NCI-H510A (cell line): ENCODE data around the gene MIGA2.
"Not testable (repeated sequence)": the region's sequence is repeated elsewhere in the genome, so short reads cannot be mapped to it uniquely, and the experiment has no call there.

ENCODE experiments used
- DNase-seq: peaks from one replicate; lab custom pipeline; 2025; lab: John Stamatoyannopoulos, UW

MIGA2 gene

DNA sequence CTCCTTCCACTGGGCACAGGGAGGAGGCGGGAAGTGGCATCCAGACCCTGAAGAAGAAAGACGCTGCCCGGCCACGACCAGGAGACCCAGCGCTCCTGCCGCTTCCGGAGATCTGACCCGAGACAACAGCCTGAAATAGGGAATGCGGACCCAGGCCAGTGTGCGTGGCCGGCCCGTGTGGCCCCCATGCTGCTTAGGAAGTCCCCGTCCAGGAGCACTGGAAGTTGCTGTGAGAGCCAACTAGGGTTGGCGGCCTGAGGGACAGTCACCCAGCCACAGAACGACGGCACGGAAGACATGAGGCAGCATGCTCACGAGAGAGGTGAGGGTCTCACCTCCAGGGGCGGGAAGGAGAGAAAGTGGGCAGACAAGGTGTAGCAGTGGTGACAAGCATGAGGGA is 25.3 kb upstream of the MIGA2 start:
- DNase-seq = no peak

DNA sequence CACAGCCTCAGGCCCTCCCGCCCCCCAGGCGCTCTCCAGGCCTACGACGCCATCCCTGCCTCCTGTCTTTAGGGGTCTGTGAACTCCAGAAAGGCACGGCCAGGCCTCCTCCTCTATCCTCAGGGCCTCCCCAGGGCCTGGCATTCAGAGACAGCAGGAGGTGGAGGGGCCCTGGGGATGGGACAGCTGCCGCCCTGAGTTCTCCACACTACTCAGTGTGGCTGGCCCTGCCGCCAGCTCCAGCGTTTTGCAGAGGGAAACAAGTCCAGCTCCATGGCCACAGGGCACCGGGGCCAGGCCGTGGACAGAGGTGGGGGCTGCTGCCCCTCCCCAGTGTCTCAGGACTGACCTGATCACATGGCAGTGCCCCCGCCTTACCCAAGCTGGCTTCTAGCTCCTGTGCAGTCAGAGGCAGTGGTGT is 24.7 kb upstream of the MIGA2 start:
- no peak for DNase-seq

DNA sequence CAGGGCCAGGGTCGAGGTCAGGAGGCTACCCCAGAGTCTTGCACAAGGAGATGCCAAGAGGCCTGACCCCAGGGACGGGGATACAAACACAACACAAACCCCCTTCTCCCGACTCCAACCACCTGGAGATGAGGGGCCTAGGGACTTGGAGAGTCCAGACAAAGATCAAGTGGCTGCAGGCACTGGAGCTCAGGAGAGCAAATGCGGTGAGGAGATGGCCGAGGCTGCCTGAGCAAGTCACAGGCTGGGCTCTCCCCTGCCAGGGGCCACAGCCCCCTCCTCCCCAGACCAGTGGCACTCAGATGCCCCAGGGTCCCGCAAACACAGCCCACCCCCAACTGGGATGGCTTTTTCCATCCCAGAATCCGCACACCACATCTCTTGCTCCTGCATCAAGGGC is 24.1 kb upstream of the MIGA2 start:
- DNase-seq = no peak

DNA sequence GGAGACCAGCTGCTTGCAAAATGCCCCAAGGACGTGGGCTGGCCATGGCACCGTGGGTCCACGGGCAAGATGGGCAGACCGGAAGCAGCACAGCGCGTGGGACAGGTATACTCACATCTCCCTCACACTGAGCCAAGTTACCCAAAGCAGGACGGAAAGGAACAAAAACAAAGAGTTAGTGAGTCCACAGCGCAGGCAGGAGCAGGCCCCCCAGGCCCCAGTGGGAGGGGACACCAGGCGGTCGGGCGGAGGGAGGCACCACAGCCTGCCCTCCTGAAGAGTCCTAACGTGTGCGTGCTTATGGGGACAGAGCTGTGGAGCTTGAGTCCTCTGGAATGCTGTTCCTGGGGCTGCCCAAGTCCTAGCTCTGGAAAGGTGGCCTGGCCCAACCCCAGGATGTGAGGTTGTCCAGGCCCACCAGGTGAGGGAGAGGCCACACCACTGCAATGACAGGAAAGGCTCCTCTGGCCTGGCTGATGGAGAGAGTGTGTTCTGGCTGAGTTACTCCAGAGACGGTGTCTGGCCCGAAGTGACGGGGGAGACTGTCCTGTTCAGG is 23.5 kb upstream of the MIGA2 start:
- no peak for DNase-seq

DNA sequence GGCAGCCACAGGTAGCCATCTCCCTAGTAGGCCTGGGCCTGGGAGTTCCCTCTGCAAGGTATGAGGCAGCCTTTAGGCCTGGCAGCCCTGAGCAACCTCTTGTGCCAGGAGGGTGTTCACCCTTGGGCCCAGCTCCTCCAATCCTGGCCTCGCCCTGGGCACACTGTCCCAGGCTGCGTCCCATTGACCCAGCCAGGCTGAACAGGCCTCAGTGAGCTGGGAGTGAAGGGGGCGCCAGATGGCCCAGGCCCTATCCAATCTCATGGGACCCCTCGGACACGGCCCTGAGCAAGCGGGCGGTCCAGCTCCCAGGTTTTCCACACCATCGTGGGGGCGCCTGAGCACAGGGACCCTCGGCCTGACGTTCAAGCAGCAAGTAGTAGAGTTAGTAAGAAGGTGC is 22.8 kb upstream of the MIGA2 start:
- no peak for DNase-seq

DNA sequence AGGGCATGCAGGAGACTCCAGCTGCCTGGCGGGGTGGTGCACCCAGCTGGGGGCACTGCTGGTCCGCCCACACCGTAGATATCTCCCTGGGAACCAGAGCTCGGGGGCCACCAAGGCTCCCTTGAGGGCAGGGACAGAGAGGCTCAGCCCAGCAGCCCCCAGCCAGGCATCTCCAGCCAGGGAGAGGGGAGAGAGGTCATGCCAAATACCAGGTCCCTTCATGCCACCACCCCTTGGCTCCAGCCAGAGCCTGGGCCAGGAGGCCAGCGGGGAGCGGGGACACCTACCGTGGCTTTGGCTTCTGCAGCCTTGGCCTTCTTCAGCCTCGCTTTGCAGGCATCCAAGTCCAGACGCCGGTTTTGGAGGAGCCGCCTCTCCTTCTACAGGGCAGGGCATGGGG is 22.3 kb upstream of the MIGA2 start:
- DNase-seq = no peak

DNA sequence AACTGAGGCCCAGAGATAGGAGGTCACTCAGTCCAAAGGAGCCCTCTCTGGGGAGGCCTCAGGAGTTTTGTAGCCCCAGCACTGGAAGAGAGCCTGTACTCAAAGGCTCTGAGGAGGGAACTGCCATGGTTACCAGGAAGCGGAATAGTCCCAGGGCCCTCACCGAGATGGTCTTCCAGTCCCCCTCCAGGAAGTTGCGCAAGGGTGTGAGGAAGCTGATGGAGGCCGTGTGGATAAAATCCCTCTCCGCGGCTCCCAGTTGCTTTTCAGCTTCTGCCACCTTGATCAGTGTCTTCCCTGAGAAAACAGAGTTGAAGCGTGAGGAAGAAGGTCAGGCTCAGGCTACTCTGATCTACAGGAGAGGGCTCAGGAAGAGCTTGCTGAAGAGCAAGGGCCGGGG is 21.8 kb upstream of the MIGA2 start:
- no peak for DNase-seq

DNA sequence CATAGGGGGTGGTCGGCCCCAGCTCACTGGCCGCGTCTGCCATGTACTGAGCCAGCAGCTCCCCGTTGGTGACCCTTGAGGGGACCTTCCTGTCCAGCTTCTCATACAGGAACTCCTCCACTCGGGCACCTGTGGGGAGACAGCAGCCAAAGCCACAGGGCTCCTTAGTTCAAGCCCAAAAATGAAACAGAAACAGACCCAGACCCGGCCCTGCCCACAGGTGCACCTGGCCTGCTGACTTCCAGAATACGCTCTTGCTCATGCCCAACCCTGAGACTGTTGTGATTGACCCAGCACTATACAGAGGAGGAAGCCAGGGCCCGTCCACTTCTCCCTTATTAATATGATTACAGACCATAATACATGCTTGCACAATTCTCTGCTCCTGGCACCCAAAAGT is 15.3 kb upstream of the MIGA2 start:
- no peak for DNase-seq

DNA sequence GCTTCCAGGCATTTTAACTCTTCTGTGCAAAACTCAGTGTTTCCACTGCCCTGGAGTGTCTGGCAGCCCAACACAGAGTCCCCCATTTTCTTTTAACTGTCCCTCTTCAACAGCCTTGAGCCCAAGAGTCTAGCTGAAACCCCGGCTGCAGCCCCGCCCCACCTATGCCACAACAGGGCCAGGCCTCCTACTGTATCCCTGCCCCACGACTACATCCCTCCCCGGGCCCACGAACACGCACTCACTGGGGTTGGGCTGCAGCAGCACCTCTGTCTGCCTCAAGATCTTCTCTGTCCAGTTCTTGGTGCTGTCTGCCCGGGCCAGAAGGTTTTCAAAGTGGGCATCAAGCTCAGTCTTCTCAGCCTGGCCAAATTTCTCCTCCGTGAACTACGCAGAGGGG is 14.4 kb upstream of the MIGA2 start:
- DNase-seq = no peak

DNA sequence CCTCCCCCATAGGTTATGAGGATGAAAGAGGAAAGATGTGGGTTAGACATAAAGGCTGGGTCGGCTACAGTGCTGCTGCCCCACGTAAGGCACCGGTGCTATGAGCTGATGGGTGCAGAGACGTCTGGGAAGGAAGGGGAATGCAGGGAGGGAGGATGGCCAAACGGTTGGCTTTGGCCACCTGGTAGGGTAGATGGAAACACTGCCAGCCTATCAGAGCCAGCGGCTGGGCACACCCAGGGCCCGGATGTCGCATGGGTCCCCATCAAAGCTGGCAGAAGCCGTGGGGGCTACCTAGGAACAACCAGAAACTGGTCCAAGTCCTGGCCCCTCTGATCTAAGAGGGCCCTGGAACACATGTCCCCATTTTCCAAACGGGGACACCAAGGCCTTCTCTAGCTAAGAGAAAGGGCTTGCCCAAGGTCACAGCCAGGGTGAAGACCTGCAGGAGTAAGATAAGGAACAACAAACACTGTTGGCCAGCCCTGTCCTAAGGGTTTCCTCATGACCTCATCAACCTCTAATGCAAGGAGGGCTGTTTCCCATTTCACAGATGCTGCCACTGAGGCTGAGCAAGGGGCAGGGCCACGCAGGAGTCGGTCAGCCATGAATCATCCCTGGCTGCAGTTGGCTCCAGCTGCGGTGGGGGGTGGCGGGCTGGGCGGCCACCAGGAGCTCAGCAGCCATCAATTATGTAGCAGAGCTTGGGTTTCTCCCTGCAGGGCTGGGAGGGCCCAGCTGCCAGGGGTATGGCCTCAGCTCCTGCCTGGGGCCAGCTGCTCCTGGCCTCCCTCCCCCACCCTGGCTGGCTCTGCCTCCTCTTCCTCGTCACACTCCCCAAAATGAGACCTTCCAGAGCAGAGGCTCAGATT is 13.2 kb upstream of the MIGA2 start:
- DNase-seq = no peak

DNA sequence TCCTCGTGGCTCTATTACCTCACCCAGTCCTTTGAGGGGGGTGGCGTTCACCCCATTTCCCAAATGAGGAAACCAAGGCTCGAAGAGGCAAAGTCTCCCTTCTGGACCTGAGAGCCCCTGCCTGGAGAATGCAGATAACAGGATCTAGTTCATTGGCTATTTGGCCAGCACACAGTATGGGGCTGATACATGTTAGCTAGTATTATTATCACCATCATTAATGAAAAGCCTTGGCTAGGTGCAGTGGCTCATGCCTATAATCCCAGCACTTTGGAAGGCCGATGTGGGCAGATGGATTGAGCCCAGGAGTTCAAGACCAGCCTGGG is 12.6 kb upstream of the MIGA2 start:
- DNase-seq = no peak

DNA sequence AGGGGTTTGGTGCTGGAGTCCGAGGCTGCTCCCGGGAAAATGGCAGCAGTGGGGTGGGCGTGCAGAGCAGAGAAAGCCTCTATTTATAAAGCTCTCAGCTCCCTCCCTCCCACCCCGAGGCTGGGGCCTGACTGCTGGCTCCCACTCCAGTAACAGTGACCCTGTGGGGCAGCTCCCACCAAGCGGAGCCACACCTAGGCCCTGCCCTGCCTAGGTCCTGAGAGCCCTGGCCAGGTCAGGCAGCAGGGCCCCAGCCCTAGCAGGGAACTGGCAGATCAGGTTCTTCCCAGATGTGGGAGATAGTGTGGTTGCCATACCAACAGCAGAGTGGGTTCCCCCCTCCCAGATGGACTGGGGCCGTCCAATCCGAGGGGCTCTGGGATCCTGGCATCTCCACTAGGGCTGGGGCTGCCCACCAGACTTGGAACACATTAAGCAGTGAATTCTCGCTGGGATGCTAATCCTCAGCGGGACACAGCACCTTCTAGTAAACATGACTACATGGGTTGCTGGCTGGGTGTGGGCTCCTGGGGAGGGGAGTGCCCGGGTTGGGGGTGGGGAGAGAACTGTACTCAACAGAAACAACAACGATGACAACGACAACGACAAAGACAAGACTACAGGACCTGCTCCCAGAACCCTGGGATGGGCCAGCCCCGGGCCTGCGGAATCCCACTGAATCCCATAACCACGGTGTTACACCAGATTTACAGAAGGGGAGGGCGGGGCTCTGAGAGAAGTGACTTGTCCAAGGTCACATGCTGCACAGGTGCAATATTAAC is 9.8 kb upstream of the MIGA2 start:
- DNase-seq = peak; percentile 57

DNA sequence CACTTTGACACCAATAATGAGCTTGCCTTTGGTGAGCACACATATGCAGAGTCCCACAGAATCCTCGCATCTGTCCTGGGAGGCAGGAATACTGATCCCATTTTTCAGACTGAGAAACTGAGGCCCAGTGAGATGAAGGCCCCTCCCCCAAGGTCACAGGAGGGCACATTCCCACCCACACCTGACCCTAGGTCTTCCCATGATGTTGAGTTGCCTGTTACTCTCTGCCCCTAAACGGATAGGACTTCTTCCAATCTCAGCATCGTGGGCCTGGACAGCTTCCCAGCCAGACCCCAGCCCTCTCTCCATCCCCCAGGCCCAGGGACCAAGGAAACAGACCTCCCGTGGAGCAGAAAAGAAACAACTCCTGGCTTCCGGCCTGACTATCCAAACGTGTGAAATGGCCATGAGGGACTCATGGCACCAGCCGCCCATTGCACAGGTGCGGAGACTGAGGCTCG is 9.2 kb upstream of the MIGA2 start:
- no peak for DNase-seq

DNA sequence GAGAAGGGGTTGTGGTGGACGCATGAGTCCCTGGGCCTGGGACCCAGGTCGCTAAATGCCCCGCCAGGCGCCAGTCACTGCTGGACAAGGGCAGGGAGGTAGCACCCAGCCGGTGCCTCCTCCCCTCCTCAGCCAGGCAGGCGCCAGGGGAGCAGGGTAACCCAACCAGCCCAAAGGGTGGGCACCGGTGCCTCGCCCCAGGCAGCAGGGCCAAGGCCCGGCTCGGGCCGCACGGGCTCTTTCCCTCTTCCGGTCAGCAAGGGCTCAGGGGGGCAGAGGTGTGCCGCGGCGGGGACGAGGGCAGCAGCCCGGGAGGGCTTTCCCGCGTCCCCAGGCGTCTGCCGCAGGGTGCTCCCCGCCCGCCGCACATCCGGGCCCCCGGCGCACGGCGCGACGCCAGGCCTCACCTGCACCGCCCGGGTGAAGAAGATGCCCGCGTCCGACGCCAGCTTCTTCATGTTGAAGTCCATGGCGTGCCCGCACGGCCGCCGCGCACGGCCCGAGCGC is 8.7 kb upstream of the MIGA2 start:
- DNase-seq = peak; percentile 46

DNA sequence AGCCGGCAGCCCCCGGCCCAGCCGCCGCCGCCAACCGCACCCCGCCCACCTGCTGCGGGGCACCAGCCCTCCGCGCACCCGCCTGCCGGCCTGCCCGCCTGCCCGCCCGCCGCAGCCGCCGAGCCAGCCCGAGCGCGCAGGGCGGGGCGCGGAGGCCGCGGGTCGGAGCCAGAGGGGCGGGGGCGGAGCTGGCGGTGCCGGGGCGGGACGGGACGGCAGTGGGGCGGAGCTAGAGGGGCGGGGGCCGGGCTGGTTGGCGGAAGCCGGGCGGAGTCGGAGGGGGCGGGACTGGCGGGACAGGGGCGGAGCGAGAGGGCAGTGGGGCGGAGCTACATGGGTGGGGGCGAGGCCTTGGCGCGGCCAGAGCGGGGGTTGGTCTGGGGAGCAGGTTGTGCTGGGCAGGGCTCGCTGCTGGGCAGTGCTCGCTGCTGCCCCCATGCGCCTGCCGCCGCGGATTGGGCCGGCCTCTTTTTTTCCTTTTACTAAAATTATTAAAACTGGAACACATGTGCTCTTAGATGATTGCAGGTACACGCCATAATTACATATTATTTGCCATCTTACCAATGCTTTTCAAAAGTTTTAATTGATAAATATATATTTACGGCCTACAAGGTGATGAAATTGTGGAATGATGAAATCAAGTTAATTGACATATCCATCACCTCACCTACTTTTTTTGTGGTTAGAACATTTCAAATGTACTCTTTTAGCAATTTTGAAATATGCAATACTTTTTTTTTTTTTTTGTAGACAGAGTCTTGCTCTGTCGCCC is 8.0 kb upstream of the MIGA2 start, which contains the start of gene SH3GLB2:
Gene SH3GLB2, minus strand, starts transcription at position 140 of the 775 bp plus-strand sequence. CDS start 177 bp downstream, outside the sequence.
- DNase-seq = peak; percentile 64

DNA sequence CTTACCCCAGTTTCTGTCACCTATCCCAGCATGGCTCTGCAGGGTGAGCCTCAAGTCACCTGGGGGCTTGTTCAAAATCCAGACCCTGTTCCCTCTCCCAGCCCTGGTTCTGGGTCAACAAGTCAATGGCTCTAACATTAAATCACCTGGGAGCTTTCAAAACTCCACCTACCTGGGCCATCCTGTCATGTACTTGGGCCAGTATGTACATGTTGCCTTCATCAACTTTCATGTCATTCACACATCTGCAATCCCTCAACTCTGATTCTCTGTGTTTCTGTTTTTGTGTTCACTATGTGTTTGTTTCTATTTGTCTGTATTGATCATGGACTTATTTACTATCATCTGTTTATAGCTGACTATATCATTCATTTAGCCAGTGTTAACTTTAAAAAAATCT is 6.2 kb upstream of the MIGA2 start:
- no peak for DNase-seq

DNA sequence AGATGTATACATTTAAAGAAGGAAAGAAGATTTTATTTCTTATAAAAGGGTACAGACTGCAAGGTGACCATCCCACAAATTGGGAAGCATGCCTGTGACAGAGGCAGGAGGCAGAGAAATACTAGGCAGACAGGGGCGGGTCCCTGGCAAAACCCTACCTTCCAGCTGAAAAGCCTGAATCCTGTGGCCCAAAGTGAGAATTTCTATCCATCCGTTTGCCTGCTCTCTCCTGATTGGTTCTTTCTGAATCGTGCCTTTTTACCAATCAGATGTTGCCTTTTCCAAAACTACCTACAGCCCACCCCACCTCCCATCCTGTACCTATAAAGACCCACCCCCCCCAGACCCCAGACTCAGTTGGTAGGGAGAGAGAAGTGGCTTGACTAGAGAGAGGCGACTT is 4.9 kb upstream of the MIGA2 start:
- DNase-seq = no peak

DNA sequence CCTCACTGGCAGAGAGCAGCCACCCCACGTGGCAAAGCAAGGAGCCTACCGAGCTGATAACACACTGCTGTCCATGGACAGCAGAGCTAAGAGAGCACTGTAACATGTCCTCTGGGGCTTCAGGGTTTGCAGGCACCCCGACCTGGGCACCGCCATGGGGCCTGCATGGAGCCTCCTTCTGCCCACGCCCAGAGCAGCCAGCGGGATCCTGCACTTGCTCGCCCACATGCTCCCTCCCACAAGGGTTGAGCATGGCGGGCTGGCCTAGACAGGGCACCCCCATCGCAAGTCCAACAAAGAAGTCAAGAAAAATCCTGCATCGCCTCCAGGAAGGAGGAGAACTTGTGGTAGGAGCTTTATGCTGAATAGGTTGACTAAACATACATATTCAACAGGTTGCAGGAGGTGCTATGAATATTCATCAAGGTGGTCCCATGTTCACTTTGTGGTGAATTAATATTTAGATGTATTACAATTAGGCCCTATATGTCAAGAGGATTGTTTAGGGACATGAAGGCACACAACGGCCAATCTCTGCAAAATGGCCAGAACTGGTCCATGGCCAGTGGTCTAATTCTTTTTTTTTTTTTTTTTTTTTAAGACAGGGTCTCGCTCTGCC is 3.8 kb upstream of the MIGA2 start:
- no peak for DNase-seq

DNA sequence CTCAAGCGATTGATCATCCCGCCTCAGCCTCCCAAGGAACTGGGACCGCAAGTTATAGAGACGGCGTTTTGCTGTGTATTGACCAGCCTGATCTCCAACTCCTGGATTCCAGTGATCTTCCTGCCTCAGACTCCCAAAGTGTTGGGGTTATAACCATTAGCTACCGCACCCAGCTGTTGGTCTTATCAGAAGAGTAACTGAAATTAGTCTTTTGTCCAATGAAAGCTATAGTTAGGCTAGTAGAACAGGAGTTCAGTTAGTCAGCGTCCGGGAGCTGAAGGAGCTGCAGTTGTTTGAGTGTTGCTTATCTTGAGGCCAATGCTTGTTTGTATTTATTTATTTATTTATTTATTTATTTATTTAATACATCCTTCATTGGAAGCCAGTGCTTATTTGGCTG is 3.2 kb upstream of the MIGA2 start:
- DNase-seq = no peak

DNA sequence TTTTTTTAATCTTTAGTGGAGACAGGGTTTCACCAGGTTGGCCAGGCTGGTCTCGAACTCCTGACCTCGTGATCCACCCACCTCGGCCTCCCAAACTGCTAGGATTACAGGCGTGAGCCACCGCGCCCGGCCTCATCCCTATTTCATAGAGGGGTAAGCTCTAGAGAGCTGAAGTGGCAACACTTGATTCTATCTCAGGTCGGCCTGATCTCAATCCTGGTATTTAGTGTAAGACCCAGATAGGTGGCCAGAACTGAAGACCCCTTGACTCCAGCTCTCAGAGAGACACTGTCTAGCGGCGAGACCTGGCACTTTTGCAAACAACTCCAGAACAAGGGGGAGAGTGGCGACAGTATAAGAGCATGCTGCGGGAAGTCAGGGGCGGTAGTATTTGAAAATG is 588 bp upstream of the MIGA2 start:
- DNase-seq = not testable (repeated sequence)

DNA sequence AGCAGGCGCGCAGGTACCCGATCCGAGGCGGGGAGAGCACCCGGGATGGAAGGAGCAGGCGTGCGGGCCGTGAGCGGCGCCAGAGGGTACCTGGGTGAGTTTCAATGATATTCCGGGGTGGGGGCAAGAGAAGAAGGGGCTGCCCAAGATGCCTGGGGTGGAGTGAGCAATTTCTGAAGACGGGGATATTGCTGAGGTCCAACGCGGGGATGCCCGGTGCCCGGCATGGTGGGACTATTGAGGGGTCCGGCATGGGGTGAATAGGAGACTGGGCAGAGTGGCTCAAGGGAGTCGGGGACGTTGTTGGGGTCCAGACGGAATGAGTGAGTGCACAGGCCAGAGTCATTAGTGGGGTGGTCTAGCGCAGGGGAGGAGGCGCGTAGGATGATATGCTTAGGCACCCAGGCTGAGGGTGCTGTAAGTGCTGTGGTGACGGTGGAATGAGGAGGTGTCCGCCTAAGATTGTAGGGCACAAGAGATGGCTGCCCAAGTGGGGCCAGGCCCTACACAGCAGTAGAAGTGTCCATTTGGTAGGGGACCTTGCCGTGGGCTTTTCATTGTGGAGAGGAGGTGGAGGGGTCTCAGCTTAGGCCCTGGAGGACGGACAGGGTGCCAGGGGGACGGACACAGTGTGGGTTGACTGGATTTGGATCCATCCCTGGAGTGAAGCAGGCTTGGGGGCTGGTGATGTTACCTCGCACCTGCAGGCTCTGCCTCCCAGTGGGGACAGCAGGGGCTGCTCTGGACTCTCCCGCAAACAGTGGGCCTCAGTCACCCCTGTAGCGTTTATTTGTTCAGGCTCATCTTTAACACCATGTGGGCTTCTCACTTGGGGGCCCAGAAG is 719 bp downstream of the MIGA2 start:
- no peak for DNase-seq
